ENCODE data around the gene ZBTB6.

The ZBTB6 gene, protein sequence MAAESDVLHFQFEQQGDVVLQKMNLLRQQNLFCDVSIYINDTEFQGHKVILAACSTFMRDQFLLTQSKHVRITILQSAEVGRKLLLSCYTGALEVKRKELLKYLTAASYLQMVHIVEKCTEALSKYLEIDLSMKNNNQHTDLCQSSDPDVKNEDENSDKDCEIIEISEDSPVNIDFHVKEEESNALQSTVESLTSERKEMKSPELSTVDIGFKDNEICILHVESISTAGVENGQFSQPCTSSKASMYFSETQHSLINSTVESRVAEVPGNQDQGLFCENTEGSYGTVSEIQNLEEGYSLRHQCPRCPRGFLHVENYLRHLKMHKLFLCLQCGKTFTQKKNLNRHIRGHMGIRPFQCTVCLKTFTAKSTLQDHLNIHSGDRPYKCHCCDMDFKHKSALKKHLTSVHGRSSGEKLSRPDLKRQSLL

DNA sequence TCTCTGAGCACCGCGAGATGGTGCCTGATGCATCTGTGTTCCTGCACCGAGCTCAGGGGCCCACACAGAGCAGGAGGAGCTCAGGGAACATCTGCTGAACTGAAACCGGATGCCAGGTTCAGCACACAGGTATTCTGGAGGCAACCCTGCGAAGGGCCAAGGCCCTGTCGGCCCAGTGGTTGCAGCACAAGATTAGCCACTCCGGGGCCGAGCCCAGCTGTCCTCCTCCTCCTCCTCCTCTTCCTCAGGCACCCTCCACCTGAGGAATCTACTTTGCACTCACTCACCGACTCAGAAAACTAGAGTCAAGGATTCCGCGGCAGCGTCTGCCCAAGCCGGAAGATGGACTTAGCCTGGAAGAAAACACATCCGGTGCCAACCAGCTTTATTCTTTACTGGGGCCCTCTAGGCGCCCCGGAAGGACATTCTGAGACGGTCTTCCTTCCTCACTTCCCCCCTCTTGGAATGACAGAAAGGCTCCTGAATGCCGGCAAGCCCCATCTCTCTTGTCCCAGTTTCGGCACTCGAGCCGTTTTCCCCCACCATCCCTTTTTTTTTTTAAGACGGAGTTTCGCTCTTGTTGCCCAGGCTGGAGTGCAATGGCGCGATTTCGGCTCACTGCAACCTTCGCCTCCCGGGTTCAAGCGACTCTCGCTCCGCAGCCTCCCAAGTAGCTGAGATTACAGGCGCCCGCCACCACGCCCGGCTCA, at the start of gene ZBTB6:
Gene ZBTB6 (minus strand): TSS at position 360 of the 710 bp plus-strand sequence. CDS start 1,251 bp downstream, outside the sequence.
- peak; percentile 89 for DNase-seq

GRCh38 chr9:122961139-122961538, 48.0 kb upstream of the ZBTB6 start:
- DNase-seq: no peak

- no peak for DNase-seq
Measured at GRCh38 chr9:122955961-122956360, 42.8 kb upstream of the ZBTB6 start.

DNA sequence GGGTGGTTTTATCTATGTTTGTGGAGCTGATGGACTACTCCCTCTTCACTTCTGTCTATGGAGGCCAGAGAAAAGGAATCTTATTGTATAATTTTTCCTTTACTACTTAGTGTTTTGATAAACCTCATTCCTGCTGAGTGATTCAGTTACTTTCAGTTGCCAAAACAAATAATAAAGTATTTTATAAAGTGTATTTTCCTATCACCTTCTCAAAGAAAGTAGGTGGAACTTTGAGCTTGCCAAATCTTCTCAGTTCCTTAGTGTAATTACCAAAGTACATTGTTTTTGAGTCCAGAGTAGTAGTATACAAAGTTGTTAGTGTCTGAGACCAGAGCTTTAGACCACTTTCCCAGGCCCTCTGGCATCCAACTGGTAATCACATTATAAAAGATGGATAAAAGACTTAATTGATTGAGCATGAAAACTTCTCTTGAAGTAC, 41.1 kb upstream of the ZBTB6 start:
- DNase-seq: no peak

- DNase-seq: no peak
Measured at GRCh38 chr9:122951056-122951455, 37.9 kb upstream of the ZBTB6 start.

DNA sequence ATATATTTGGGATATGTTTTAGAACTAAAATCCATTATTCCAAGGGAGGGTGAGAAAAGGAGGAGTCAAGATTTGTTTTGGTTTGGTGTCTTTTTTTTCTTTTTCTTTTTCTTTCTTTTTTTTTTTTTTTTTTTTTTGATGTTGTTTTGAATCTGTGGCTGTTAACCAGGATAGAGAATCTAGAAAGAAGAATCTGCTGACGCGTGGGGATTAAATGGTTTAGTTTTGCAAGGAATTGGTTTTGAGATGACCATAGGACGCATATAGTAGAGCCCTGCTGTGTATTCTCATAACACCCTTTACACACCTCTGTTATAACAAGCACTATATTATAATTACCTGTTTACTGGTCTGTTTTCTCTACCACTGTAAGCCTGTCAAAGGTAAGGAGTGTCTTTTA, 37.1 kb upstream of the ZBTB6 start:
- no peak for DNase-seq

- no peak for DNase-seq
Measured at GRCh38 chr9:122949696-122950095, 36.6 kb upstream of the ZBTB6 start.

DNA sequence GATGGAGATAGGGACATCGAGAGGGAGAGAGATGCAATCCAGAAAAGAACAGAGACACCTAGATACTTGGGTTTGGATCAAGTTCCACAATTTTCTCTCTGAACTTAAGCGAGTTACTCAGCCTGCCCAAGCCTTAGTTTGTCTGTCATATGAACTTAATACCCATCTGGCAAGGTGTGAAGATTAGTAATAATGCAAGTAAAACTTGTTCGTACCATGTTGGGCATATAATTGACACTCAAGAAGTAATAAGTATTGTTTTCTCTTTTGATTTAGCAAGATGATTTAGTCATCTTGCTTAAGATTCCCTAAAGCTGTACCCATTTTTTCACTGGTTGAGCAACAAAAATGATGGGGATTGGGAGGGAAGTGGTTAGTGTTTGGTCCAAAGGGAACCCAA, 35.2 kb upstream of the ZBTB6 start:
- DNase-seq: no peak

DNA sequence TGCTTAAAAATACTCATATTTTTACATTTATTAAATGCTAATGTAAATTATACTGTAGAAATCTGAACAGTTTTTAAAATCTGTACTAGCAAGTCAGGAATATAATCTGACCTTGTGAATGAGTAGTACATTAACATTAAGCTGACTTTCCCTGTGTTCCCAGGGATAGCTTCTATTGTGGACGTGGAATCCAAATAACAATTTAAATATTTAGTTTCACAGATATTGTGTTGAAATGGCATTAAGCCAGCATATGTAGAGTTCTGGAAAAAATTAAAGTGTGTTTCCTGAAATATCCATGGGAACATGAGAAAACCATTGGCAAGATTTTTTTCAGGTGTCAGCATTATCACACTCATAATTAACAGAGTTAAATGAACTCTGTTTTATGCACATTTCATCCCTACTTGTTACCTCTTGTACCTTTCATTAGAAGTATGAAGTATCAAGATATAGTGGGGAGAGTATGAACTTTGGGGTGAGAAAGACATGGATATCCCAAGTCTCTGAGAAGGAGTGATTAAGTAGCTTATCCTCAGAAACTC, 33.4 kb upstream of the ZBTB6 start:
- DNase-seq: no peak

DNA sequence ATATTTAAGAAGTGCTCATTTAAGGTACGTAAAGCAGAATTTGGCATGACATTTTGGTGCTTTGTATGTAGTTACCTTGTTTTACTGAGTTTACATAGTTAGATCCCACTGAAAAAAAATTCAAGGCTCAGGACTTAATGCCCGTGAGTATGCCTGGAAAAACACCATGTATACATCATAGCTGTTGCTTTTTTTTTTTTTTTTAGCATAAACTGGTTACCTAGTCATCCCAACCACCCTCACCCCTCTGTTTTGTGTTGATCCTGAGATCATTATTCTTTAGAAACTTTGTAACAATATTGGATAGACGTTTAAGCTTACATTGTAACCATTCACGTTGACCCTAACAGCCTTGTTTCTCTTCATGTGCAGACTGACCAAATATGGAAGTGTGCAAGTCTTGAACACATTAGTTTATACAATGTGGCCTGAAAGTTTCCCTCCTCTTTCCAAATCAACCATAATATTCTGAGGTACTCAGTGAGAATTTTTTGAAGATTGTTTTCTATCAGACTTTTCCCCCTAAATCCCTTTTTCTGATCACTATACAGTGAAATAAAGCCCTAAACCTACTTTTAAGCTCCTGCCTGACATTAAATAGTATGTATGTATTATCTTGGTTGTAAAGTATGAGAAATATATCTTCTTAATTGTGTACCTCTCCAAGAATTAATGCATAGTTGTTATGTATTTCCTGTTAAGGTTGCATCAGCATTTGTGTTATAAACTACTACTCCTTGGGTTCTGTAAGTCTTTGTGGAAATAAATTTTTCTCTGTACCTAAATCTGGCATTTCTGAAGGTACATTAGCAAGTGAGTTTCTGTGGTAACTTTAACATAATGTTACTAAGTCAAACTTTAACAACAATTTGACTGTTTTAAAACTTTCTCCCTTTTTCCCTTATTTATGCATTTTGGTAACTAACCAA, 32.1 kb upstream of the ZBTB6 start:
- DNase-seq: no peak

DNA sequence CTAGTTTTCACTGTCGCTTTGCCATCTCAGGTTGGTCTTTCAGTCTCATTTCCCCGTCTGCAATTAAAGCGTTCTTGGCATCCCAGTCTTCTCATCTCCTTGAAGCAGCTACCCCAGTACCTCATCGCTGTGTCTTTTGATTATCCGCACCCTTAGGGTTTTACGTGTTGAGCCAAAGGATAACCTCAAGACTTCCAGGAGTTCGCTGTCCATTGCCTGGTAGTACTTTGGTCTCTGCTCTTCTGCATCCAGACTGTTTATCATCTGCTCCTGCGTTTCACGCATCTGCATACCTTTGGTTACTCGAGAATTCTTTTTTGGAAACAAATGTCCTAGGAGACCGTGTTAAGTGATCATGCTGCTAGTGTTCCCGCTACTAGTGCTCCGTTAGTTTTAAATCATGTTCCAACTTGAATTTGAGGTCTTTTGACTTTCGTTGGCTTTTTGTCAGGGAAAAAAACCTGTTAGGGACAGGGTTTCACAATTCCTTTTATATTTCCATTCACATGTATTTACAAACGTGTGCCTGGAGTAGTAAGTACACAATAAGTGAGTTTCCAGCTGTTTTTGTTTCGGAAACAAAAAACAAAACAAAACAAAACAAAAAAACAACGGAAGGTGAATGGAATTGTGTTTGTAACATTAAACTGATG, 28.6 kb upstream of the ZBTB6 start:
- peak; percentile 22 for DNase-seq

DNA sequence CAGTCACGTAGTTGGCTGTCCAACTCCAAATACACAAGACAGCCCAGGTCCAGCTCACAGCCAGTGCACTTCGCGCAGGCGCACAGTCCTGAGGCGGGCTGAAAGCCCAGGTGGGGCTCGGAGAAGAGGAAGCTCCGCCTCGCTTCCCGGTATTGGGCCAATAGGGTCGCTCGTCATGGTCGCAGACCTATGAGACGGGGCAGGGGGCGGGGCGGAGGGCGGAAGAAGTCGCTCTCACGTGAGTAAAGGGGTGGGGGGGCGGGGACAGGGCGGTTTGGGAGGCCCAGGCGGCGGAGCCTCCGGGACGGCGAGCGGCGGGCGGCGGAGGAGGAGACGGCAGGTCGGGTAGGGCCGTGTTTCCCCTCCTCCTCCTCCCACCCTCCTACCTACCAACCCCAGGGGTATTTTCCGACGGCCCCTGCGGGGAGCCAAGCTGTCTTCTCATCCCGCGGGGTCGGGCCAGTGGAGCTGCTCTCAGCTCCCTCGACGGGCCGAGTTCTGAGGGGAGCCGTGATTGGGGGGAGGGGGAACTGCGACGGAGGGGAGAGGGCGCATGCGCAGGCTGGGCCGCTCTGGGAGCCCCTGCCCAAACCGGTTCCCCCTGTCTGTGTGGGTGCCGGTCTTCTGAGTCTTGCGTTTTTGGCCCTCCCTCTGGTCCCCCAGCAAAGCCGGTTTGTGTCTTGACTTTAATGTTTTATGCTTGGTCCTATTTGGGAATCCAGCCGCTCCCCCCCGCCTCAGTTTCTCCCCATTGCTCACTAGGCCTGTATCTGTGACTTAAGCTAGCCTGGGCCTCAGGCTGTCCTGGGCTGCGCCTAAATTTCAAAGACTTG, 27.8 kb upstream of the ZBTB6 start, which contains the start of gene RABGAP1:
Gene RABGAP1 (plus strand): TSS at position 272 of the 833 bp plus-strand sequence. CDS start 16,040 bp downstream, outside the sequence.
- DNase-seq: peak; percentile 99

DNA sequence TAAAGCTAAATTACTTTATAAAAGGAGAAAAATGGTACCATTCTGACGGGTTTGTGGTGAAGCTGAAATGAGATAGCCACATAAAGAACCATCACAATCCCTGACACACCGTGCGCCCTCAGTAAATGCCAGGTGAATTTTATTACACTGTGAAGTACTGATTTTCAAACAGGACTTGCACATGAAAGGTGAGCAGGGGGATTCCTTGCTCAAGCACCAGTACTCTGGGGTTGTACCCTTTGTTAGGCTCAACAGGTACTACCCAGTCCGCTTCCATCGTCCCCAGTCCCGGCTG, 27.3 kb upstream of the ZBTB6 start:
- DNase-seq: no peak

DNA sequence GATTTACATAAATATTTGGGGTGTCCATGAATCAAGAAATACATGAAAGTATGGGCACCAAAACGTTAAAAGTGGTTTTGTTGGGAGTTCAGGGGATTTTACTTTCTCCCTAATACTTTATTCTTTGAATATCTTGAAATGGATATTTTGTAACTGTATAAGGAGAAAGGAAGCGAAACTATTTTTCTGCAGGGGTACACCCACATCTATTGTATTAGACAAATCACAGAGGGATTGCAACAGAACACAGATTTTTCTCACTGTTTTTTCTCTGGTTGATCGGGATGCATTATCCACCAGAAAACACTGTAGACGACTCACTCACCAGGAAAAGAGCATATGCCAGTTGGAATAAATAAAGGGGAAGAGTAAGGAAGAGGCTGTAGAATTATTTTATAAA, 26.5 kb upstream of the ZBTB6 start:
- DNase-seq: no peak

- no peak for DNase-seq
Measured at GRCh38 chr9:122936883-122937282, 23.8 kb upstream of the ZBTB6 start.

DNA sequence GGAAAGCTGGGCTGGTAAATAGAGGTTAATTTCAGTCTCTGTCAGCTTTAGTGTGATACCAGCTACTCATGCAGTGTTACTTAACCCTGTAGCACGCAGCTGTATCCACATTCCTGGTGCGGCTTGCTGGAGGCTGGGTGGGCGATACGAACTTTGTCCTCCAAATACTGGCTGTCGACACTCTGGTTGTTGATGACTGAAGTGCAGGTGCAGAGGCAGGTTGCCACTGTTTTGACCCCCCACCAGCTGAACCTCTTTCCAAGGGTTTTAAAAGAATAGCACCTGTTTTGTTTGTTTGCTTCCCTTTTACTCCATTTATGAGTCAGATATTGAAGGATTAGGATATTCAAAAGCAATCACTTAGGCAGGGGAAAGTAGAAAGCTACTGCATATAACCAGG, 23.3 kb upstream of the ZBTB6 start:
- no peak for DNase-seq

DNA sequence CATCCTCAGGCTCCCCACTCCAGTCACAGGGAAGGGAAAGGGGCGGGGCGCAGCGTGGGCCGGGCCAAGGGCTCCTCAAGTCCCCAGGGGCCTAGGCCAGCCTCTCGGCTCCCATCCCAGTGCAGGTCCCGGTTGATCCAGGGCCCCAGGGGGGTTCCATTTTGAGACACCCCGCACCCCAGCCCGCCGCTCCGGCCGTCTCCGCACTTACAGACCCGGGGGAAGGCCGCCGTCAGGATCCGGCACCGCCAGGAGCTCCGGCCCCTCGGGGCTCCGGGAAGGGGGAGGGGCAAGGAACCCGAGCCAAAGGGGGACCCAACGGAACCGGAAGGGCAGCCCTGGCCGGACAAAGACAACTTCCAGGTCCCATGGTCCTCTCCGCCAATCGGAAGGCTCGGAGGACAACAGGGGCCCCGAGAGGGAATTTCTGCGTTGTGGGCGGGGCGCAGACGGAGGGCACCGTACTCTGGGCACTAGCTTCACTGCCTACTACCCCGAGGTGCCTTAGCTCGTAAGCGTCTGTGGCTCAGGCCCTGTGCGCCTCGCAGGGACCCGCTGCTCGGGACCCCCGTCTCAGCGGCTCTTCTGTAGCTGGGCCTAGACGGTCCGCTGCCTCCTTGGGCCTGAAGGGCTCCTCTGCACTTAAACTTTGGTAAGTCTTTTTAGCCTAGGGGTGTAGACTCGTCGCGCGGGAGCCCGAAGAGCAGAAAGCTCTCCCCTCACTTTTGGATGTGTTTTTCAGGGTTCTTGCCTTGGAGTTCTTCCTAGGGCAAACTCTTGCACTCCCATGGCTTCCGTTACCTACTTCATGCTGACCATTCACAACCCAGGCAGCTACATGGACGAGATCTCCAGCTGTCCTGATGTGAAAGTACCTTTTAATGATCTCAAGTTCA, 18.4 kb upstream of the ZBTB6 start, which contains the start of gene ZBTB26:
Gene ZBTB26 (minus strand): TSS at position 287 of the 896 bp plus-strand sequence. CDS start 11,578 bp downstream, outside the sequence.
- DNase-seq: peak; percentile 95

DNA sequence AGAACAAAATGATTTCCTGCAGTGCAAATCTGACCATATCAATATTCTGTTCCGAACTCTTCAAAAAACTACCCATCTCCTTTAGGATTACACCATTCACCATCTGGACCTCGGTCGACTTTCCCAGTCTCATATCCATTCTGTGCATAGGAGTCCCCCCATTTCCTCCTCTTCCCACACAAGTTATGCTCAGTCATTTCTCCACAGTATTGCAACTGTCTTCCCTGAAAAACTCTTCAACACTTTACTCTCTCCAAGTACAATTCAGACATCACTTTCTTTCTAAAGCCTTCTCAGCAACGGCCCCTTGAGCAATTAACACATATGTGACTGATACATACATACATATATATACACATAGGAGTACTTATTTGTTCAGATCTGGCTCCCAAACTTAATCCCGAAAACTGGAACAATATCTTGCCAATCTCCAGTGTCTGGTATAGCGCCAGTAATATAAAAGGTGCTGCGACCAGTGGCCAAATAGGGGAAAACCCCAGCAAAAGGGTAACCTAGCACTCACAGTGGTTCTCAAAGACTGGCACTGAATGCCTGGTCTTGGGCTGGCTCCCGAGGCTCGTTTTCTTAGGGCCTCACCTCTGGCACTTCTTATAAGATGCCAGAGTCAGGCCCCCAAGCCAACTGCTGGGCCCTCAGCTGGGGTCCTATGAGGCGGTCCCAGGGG, 17.6 kb upstream of the ZBTB6 start:
- DNase-seq: no peak

GRCh38 chr9:122929796-122930354, 16.8 kb upstream of the ZBTB6 start:
- DNase-seq: no peak
